HG02798 (cell line): ENCODE results near the gene RAB6B.

Experiments used
- ATAC-seq: cut with Tn5 transposase; IDR thresholded peaks from one replicate; pipeline ENCODE4 v1.9.1; 2021; ENCODE audit warnings: mild to moderate bottlenecking; ENCODE audit not compliant: unreplicated experiment, poor library complexity

Gene RAB6B

DNA sequence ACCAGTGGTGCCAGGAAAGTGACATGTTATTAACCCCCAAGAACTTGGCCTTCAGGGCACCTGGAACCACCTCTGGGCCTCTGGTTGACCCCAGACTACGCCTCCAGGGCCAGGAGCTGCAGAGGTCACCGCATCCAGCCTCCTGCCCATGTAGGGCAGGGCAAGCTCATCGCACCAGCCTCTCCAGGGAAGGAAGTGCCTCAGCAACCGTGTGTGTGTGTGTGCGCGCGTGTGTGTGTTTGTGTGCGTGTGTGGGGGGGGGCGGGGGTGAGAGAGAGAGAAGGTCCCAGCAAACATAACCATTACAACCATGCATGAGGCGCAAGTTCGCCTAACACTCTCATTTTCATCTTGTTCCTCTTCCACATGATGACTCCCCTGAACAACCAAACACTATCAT lies 31.8 kb downstream of the RAB6B start:
- no peak for ATAC-seq

DNA sequence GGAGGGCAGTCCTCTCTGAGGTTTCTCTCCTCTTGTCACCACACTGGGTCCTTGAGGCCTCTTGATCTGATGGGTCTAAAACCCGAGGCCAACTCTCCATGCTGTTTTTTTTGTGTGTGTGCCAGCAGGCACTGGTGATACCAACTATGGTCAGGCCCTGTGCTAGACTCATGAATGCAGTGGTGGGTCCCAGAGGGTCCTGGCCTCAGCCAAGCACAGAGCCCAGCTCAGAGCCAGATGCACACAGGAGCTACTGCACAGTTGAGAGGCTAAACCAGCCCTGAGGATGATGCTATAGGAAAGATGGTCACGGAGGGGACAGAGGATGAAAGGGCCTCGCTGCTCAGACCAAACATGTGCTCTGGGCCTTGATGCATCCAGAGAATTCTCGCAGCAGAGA lies 33.5 kb downstream of the RAB6B start:
- ATAC-seq: no peak

DNA sequence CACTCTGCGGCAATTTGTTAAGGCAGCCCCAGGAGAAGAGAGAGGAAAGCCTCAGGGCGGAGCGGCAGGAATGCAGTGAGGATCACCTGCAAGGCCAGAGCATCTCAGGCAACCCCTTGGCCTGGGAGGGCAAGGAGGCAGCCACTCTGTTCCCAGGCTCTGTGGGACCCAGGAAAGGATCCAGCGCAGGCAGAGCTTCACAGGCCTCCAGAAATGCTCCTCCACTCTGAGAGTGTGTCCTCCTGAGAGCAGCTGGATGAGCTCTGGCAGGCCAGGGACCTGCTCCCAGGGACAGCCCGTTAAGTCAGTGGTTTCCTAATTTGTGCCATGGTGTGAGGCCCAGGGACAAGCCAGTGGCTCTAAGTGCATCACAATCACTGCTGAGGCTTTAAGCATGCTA lies 35.2 kb downstream of the RAB6B start:
- no peak for ATAC-seq

DNA sequence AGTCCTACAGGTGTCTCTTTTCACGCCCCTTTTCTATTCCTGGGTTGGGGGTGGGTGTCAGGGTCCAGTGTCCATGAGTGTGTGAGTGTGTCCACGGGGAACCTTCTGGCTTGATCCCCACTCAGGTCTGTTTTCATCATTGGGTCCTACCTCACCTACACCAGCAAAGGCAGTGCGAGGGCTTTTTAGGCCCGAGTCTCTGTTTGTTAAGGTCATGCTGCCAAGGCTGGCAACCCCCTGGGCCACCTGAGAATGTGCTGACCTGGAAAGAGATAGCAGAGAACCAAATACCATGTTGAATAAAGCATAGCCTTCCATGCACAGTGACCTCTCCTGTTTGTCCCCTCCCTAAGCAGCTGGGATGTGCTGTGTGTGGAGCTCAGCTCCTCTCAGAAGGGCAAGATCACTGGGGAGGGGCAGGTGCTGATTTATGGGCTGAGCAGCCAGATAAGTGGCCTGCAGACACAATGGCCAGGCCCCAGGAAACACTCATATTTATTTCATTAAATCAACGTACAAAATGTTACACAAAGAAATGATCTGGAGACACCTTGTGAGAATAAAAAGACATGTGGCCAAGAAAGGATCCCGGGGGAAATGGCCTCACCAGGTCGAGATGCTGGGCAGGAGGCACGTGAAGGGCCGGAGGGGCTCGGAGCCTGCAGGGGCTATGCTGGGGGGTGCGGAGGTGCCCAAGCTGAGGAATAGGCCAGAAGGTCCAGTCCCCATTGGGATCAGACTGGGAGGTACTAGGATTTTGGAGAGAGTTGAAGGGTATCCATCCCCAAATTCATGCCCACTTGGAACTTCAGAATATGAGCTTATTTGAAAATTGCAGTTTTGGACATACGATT lies 36.1 kb downstream of the RAB6B start:
- no peak for ATAC-seq

DNA sequence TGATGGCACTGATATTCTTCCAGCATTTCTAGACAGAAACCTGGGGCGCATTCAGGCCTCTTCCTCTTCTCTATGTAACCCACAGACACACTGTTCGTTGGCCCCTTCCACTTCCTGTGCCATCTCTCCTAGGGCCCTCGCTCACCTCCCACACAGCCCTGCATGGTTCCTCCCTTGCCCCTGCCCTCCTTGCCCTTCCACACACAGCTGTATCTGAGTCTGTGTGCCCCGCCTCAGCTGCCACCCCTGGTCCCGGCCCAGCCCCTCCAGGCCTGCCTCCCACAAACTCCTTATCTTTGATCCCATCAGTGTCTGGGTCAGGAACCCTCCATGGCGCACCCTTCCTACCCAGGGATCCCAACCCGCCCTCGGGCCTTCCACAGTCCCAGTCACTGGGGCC lies 37.9 kb downstream of the RAB6B start:
- no peak for ATAC-seq

DNA sequence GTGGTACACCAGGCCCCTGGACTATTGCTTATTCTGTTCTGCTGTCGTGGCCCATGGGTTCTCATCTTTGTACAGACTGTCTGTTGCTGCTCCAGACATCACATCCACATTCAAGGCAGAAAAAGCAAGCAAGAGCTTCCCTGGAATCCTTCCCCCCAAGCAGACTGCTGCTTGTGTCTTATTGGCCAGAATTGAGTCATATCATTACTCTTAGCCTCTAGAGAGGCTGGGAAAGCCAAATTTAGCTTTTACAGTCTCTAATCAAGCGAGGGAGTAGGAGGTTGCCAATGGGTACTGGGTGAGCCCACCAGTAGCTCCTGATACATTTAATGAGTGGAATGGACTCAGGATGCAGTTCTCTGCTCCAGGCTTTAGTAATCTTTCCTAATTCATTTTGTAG lies 39.4 kb downstream of the RAB6B start:
- no peak for ATAC-seq

DNA sequence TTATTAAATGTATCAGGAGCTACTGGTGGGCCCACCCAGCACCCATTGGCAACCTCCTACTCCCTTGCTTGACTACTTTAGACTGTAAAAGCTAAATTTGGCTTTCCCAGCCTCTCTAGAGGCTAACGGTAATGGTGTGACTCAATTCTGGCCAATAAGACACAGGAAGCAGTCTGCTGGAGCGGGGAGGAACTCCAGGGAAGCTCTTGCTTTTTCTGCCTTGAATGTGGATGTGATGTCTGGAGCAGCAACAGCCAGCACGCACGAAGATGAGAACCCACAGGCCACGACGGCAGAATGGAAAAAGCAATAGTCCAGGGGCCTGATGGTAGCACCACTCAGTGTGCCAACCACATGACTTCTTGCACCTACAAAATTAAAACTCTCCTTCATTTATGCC lies 39.9 kb downstream of the RAB6B start:
- no peak for ATAC-seq

DNA sequence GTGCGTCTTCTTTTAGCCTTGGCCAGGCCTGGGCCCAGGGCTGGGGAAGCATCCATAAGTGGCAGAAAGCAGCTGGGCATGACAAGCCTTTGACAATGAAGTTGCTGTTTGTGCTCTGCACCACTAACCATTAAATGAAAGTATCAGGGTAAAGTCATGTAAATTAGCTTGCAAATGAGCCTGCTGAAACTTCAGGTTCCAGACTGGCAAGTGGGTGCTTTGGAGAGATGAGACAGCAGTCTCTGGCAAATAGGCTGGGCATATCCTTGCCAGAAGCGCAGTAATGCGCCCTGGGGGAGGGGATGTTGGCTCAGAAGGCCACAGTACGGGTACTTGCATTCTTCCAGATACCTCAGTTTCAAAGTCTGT lies 40.7 kb downstream of the RAB6B start:
- no peak for ATAC-seq

DNA sequence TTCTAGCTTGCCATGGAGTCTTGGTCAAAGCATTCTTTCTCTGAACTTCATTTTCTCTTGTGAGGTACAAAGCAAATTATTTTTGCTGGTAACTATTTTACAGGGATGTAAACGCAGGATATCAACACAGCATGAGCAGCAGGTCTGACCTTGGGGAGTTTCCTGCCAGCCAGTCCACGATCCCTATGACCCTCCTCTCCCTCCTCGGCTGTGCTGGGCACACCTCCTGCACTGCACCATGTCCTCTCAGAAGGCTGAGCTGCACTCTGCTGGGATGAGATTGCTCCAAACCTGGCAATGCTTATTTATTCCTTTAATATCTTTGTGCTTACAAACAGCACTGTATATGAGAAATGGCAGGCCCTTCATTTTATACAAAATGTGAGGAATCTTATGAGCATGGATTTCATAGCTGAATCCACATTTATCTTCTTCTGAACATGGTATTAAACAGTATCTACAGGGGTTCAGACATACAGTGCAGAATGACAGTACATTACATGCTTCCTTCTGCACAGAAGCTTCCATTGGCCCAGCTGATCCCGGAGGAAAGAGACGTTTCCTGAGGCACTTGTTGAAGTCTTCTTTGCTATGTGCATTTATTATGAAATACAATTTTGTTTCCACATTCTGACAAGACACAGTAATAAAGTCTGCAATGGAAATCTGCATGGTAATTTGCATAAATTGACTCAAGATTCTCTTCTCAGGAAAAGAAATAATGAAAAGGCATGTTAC lies 41.2 kb downstream of the RAB6B start:
- ATAC-seq: no peak

DNA sequence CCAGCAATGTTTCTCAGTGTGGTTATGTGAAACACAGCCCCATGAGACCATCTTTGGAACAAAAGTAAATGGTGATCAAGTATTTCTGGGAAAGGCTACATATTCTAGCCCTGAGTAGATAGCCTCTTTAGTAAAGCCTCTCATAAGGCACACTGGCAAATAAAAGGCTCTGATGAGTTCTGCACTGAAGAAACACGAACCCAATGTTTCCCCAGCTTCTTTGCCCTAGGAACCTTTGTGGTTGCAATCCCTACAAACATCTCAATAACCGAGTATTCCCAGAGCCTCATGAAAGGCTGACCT lies 41.8 kb downstream of the RAB6B start:
- no peak for ATAC-seq

DNA sequence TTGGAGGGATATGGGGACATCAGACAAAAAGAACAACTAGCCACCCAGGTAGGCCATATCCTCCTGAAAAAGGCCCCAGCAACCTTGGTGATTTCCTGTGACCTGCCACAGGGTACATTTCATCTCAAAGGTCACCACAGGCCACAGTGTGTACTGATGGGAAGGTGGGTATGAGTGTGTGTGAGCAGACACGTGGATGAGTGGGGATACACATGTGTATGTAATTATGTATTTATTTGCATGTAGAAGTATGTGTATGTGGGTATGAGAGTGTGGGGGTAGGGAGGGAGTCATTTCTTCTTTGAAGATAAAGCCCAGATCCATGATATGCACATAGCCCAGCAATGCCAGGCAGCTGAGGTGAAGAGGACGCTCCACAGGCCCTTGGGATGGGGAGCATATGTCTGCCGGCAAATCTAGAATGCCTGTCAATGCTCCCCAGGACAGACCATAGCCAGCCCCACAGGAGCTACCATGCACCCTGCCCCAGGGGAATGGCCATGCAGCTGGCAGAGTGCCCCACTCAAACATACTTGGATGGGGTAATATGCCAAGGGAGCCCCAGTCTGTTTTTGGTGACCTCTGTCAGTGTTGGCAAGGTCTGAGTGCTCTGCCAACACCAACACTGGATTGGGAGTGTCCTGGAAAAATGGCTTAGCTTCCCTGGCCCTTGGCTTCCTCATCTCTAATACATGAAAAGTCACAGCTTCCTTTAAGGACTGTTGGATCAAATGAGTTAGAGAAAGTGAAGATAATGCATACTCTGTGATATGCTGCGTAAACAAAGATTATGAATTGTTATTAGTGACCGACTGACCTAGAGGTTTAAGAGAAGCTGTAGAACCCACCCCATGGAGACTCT lies 42.4 kb downstream of the RAB6B start:
- no peak for ATAC-seq

DNA sequence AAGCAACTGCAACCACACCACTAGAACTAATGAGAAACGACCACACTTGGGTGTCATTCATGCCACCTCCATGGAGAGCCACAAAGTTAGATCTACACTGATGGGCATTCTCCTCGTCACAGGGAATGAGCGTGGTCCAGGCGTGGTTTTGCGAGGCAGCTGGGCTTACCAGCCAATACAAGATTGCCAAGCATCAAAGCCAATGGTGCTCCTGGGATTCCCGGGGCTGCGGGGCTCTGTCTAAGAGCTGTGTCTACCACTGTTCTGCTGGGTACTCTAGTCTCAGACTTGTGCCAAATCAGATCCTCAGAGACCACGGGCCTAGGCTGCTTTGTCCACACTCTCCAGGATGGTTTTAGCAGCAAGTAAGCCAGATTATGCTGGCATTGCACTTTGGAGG lies 43.8 kb downstream of the RAB6B start:
- ATAC-seq: no peak

DNA sequence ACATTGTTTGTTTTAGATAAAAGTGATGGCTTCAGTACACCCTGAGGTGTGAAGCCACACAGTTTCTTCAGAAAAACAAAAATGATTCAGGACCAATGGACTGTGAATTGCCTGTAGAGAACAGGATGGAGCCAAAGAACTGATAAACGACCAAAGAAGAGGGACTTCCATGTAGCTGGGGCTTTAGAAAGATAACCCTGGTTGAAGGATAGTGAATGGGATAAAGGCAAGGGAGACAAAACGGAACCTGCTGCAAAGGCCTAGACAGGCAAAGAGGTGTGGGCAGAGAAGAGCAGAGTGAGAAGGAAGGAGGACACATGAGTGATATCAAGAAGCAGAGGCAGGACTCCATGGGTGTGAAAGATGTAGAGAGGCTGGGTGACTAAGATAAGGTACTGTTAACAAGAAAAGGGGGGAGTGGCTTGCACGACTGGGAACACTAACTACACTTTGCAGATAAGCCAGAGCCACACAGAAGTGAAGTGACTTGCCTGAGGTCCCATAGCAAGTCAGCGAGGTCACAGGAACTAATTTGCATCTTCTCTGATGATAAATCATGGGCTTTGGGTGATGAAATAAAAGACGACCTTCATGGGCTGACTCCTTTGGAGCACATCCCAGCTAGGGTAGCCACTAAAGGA lies 44.3 kb downstream of the RAB6B start:
- peak; percentile 52 for ATAC-seq

DNA sequence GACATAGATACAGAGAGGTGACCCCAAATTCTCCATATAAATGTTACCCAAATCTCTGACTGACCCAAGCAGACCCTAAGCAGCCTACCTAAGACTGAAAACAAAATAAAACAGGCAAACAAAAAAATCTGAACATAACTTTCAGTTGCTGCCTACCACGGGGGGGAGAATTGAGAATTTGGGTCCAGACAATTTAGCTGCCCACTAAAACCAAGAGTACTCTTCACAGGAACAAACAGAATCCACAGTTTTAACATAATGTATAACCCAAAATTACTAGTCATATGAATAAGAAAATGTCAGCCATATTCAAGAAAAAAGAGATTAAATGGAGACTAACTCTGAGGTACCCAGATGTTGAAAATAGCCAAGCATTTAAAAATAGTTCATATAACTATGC lies 45.6 kb downstream of the RAB6B start:
- no peak for ATAC-seq

DNA sequence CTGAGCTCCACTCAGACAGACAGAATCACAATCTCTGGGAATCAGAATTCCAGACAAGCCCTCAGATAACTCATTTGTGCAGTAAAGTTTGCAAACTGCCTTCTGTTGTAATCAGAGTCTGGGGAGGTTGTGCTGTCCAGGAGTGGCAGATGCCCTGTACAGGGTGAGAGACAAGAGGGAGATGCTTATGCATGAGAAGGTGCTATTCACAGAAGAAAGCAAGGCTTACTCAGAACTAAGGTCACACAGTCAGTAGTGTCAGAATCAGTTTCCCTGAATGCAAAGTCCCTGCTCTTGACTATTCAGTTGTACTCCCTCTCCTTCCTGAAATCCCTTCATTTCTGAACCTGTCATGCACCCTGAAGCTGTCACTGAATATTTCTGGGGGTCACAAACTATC lies 46.3 kb downstream of the RAB6B start:
- no peak for ATAC-seq

DNA sequence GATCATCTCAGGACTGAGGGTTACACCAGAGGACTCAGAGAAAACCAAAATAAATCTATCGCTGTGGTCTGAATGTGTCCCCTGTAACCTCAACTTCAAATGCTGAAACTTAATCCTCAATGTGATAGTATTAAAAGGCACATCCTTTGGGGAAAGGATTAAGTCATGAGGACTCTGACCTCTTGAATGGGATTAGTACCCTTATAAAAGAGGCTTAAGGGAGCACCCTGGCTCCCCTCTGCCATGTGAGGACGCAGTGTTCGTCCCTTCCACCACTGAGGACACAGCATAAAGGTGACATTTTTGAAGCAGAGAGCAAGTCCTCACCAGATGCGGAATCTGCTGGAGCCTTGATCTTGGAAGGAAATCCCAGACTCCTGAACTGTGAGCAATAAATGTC lies 50.6 kb downstream of the RAB6B start:
- ATAC-seq: no peak

DNA sequence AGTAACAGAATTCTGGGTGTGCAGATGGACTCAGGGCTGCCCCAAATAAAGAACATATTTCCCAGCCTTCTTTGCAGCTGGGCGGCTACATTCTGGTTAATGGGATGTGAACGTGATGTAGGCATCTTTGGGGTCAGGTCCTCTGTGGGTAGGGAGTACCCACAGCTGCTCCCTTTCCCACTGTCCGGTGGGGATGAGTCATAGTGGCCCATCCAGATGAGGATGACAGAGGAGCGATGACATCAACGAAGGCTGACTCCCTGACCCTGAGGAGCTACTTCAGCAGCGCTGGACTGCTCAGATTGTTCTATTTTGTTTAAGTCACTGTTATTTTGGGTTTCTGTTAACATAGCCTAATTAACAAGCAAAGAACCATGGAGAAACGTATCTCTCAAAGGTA lies 52.0 kb downstream of the RAB6B start:
- ATAC-seq: no peak

DNA sequence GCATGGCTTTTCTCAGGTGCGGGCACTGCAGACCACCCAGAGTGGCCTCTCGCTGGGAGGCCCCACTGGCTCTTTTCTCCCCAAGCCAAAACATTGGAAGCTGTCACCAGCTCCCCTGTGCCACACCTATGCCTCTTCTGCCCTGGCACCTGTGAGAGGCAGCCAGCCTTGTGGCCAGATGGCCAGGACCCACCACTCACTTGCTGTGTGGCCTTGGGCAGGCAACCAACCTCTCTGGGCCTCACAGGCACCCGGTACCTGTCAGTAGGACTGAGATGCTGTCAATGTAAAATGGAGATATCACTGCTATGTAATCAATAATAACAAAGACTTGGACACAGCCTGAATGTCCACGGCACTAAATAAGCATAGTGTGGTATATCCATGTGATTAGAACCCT lies 53.5 kb downstream of the RAB6B start:
- ATAC-seq: no peak

DNA sequence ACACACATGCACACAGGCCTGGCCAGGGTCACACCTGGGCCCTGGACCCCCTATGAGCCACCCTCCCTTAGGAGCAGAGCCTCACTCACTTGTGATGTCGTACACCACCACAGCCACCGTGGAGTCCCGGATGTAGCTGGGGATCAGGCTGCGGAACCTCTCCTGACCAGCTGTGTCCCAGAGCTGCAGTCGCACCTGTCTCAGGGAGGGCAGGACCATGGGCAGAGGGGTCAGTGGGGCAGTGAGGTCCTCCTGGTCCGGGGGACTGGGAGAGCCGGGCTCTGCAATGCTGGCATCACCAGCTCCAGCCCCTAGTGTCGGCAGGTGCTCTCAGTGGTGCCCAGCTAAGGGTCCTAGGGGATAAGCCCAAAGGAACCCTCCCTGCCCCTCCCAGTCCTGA lies 54.5 kb downstream of the RAB6B start:
- no peak for ATAC-seq

DNA sequence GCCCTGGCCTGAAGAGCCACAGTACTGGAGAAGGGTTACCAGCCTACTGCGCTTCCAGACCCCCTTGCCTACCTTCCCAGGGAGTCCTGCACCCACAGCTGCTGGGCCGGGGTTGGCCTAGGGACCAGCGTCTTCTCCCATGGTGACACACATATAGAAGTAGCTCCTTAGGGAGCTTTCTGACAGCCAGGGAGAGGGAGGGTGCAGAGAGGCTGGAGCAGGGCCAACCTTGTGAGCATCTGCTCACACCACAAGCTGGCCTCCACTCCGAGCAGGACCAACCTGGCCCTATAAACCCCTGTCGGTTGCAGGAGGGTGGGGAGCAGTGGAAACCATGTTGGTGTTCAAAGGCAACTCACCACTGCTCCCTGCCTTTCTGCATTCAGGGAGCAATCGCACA lies 54.9 kb downstream of the RAB6B start:
- no peak for ATAC-seq
